Vagina (tissue), 2 donors: ENCODE measurements around the gene DYNLT1. TPM values are rescaled to one million over a fixed set of nuclear protein-coding genes. Genes with fewer than 3 reads are reported as not detected.
A peak's percentile ranks its signal among the peaks of the same experiment; 100 is the strongest.
"Not testable (repeated sequence)": the region's sequence is repeated elsewhere in the genome, so short reads cannot be mapped to it uniquely, and the experiment has no call there.

ENCODE experiments used
- DNase-seq, 2 donors: peaks; one replicate each; pipeline ENCODE4 v3.0.0-alpha.2; 2017; ENCODE audit errors: extremely low spot score in 2 of 2
- H3K27ac ChIP-seq: fragments of 200-600 bp; sonication (generic); one replicate; pipeline ENCODE4 v1.5.1; 2019
- H3K27me3 ChIP-seq: fragments of 200-600 bp; sonication (generic); one replicate; pipeline ENCODE4 v1.5.1; 2019
- H3K36me3 ChIP-seq, 2 donors: fragments of 200-600 bp; sonication (generic); one replicate each; pipeline ENCODE4 v1.5.1; 2017 to 2019
- H3K4me1 ChIP-seq: fragments of 200-600 bp; sonication (generic); one replicate; pipeline ENCODE4 v1.5.1; 2019
- H3K4me3 ChIP-seq, 2 donors: fragments of 200-600 bp; sonication (generic); 1 replicate in 1 of 2; 2 replicates in 1 of 2; pipeline ENCODE4 v1.5.1; 2016 to 2019
- H3K9me3 ChIP-seq: fragments of 200-600 bp; sonication (generic); one replicate; pipeline ENCODE4 v1.5.1; 2019
- CTCF ChIP-seq, 3 experiments: fragments of 450-650 bp in 2 of 3; fragments of 200-600 bp in 1 of 3; sonication (generic) in 1 of 3; IDR thresholded peaks; one replicate each; pipeline ENCODE4 v1.5.1; 2017 to 2019; ENCODE audit warnings: antibody characterized with exemption in 3 of 3, mild to moderate bottlenecking in 2 of 3, moderate library complexity in 2 of 3
- POLR2A ChIP-seq, 2 donors: fragments of 450-650 bp; IDR thresholded peaks; one replicate each; pipeline ENCODE4 v1.6.1; 2017; ENCODE audit warnings: antibody characterized with exemption in 2 of 2, mild to moderate bottlenecking in 2 of 2, moderate library complexity in 2 of 2
- POLR2AphosphoS5 ChIP-seq, 2 donors: sonication (generic); formaldehyde crosslinking; IDR thresholded peaks; one replicate each; pipeline ENCODE4 v1.9.0; 2017; ENCODE audit warnings: antibody characterized with exemption in 2 of 2, mild to moderate bottlenecking in 2 of 2, low read depth in 1 of 2; ENCODE audit not compliant: insufficient read depth in 1 of 2
- intact Hi-C: fragments of 100-400 bp; cut with DNase I; formaldehyde crosslinking; loops from one replicate; pipeline ENCODE4 v1.15.1; 2023
- total RNA-seq: library from RNA; depleted of rRNA; stranded (reverse); fragments of >200 nt; gene quantifications from one replicate; pipeline ENCODE4 v1.2.3, GENCODE V29; 2016

Gene DYNLT1
- total RNA-seq, 1 donor from 2014 or later: 65.8 TPM

DNA sequence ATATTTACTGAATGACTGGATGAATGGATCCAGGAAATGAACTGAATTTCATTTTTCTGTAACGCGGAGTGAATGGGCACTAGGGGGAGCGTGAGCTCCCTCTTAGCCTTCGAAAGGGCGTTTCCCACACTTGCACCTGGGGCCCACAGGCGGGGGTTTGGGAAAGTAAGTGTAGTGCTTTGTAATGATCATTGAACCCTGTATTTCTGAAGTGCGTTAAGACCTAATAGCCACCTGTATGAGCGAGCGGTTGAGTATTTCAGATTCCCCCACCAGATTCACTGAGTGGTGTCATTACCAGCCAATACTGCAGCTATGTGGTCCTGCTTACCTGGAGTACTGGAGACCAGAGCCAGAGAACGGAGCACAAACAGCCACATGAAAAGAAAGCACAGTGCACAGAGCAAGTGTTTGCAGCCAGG lies 15.8 kb upstream of the DYNLT1 start:
- Histone ChIP-seq H3K4me3 (no peak overlapping the region), H3K27ac (no peak overlapping the region), H3K36me3 (no peaks in the 10 kb centered on the region), H3K27me3 (no peaks in the 10 kb centered on the region), H3K9me3 (no peaks in the 10 kb centered on the region), H3K4me1 (peaks cover 51% of the 10 kb centered on the region)
- intact Hi-C loops: no loop called here
- TF ChIP-seq CTCF (IDR thresholded peaks at IDR 0.05): peak in 1 of 3 experiments; percentile 21
- TF ChIP-seq POLR2AphosphoS5 (IDR thresholded peaks at IDR 0.05; ENCODE audit: insufficient read depth in 1 of 2, low read depth in 1 of 2): no peak
- no peak for DNase-seq

DNA sequence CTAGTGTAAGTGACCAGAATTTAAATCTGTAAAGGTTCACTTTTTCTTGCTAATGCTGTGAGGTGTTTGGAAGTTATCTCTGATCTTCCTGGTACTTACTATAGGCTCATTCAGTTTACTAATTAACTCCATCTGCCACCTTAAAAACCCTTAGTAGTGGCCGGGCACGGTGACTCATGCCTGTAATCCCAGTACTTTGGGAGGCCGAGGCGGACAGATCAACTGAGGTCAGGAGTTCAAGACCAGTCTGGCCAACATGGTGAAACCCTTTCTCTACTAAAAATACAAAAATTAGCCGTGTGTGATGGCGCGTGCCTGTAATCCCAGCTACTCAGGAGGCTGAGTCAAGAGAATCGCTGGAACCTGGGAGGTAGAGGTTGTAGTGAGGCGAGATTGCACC lies 12.4 kb upstream of the DYNLT1 start:
- H3K4me3 ChIP-seq, H3K36me3 ChIP-seq, DNase-seq, intact Hi-C loops, H3K27ac ChIP-seq, H3K27me3 ChIP-seq, H3K9me3 ChIP-seq: not testable (repeated sequence)
- H3K4me1 ChIP-seq: peaks cover 37% of the 10 kb centered on the region

- no peaks in the 10 kb centered on the region for H3K27me3 ChIP-seq
- no peaks in the 10 kb centered on the region for H3K36me3 ChIP-seq
- H3K27ac ChIP-seq: peak overlapping the region; percentile 64
- intact Hi-C loops: no loop called here
- H3K4me3 ChIP-seq: peak overlapping the region in 1 of 2 donors; percentile 7
- no peaks in the 10 kb centered on the region for H3K9me3 ChIP-seq
- DNase-seq: no peak
- TF ChIP-seq POLR2A (IDR thresholded peaks at IDR 0.05): no peak
- H3K4me1 ChIP-seq: peaks cover 29% of the 10 kb centered on the region
Measured at GRCh38 chr6:158655569-158656450, 11.3 kb upstream of the DYNLT1 start.

GRCh38 chr6:158654960-158655489 lies 10.5 kb upstream of the DYNLT1 start:
- H3K9me3 ChIP-seq: no peaks in the 10 kb centered on the region
- TF ChIP-seq CTCF (IDR thresholded peaks at IDR 0.05) (no peak), POLR2AphosphoS5 (IDR thresholded peaks at IDR 0.05; ENCODE audit: insufficient read depth in 1 of 2, low read depth in 1 of 2) (no peak), POLR2A (IDR thresholded peaks at IDR 0.05) (no peak)
- H3K36me3 ChIP-seq: no peaks in the 10 kb centered on the region
- H3K4me1 ChIP-seq: peaks cover 21% of the 10 kb centered on the region
- no peaks in the 10 kb centered on the region for H3K27me3 ChIP-seq
- H3K27ac ChIP-seq: peak overlapping the region; percentile 64
- H3K4me3 ChIP-seq: peak overlapping the region in 1 of 2 donors; percentile 7
- DNase-seq: no peak
- intact Hi-C loops: no loop called here

GRCh38 chr6:158654498-158654897 lies 10.0 kb upstream of the DYNLT1 start:
- no peaks in the 10 kb centered on the region for H3K36me3 ChIP-seq
- DNase-seq: no peak
- TF ChIP-seq POLR2A (IDR thresholded peaks at IDR 0.05) (no peak), CTCF (IDR thresholded peaks at IDR 0.05) (no peak), POLR2AphosphoS5 (IDR thresholded peaks at IDR 0.05; ENCODE audit: insufficient read depth in 1 of 2, low read depth in 1 of 2) (peak; percentile 67 to 87)
- no peaks in the 10 kb centered on the region for H3K9me3 ChIP-seq
- peak overlapping the region in 1 of 2 donors; percentile 22 for H3K4me3 ChIP-seq
- no peaks in the 10 kb centered on the region for H3K27me3 ChIP-seq
- H3K27ac ChIP-seq: peak overlapping the region; percentile 64
- peaks cover 16% of the 10 kb centered on the region for H3K4me1 ChIP-seq
- intact Hi-C loops: no loop called here
